ENCODE results near the gene EPS8.
A peak's percentile ranks its signal among the peaks of the same experiment; 100 is the strongest.

Gene EPS8

DNA sequence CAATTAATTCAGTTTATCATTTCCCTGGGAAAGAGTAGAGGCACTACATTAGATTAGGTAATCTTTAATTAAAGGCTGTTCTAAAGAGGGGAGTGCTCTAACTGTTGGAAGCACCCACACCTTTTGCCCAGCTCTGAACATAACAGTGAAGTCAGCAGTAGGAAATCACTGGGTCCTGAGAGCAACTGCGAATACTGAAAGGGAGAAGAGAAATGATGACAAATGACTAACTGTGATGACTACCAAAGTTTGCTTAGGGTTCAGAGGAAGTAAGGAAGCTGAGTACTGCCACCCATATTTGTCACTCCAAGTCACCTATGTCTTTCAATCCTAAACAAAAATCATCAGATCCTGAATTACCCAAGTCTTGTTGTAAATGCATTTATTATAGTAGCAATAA is 140.6 kb downstream of the EPS8 start:
- no peak for DNase-seq (ENCODE audit: low spot score in 2 of 2)
- H3K27ac Mint-ChIP-seq, result no peak overlapping the region
- H3K4me1 Mint-ChIP-seq, result no peaks in the 10 kb centered on the region
- no peak overlapping the region for H3K4me3 Mint-ChIP-seq
- no peaks in the 10 kb centered on the region for H3K9me3 Mint-ChIP-seq
- ATAC-seq, result peak; percentile 60
- no peaks in the 10 kb centered on the region for H3K36me3 Mint-ChIP-seq

GRCh38 chr12:15646581-15646980 is 142.6 kb downstream of the EPS8 start:
- H3K36me3 Mint-ChIP-seq, result no peaks in the 10 kb centered on the region
- H3K27ac Mint-ChIP-seq, result no peak overlapping the region
- no peaks in the 10 kb centered on the region for H3K9me3 Mint-ChIP-seq
- ATAC-seq, result no peak
- H3K4me1 Mint-ChIP-seq, result no peaks in the 10 kb centered on the region
- no peak overlapping the region for H3K4me3 Mint-ChIP-seq
- no peak for DNase-seq (ENCODE audit: low spot score in 2 of 2)

GRCh38 chr12:15644700-15645099 is 144.5 kb downstream of the EPS8 start:
- H3K36me3 Mint-ChIP-seq, result no peaks in the 10 kb centered on the region
- ATAC-seq, result no peak
- H3K4me3 Mint-ChIP-seq, result no peak overlapping the region
- no peaks in the 10 kb centered on the region for H3K9me3 Mint-ChIP-seq
- H3K27ac Mint-ChIP-seq, result no peak overlapping the region
- no peak for DNase-seq (ENCODE audit: low spot score in 2 of 2)
- no peaks in the 10 kb centered on the region for H3K4me1 Mint-ChIP-seq

- no peak overlapping the region for H3K4me3 Mint-ChIP-seq
These were observed 151.0 kb downstream of the EPS8 start for GRCh38 chr12:15638231-15638630.

GRCh38 chr12:15636060-15636890 is 152.9 kb downstream of the EPS8 start:
- ATAC-seq (no peak), DNase-seq (ENCODE audit: low spot score in 2 of 2) (no peak)
- no peaks in the 10 kb centered on the region for H3K9me3 Mint-ChIP-seq
- no peak overlapping the region for H3K27ac Mint-ChIP-seq
- no peak overlapping the region for H3K4me3 Mint-ChIP-seq
- H3K4me1 Mint-ChIP-seq, result no peaks in the 10 kb centered on the region
- no peaks in the 10 kb centered on the region for H3K36me3 Mint-ChIP-seq

More at GRCh38 chr12:15638231-15638630, 151.0 kb downstream of the EPS8 start:
- H3K4me1 Mint-ChIP-seq, result no peaks in the 10 kb centered on the region
- no peak overlapping the region for H3K27ac Mint-ChIP-seq
- no peaks in the 10 kb centered on the region for H3K36me3 Mint-ChIP-seq
- DNase-seq (ENCODE audit: low spot score in 2 of 2) (no peak), ATAC-seq (no peak)
- H3K9me3 Mint-ChIP-seq, result no peaks in the 10 kb centered on the region

GRCh38 chr12:15634010-15634683 is 155.0 kb downstream of the EPS8 start:
- H3K27ac Mint-ChIP-seq, result no peak overlapping the region
- no peak for ATAC-seq
- no peaks in the 10 kb centered on the region for H3K36me3 Mint-ChIP-seq
- H3K4me3 Mint-ChIP-seq, result no peak overlapping the region
- no peaks in the 10 kb centered on the region for H3K4me1 Mint-ChIP-seq
- no peak for DNase-seq (ENCODE audit: low spot score in 2 of 2)
- H3K9me3 Mint-ChIP-seq, result no peaks in the 10 kb centered on the region

- ATAC-seq, result no peak
- Mint-ChIP-seq H3K4me3 (no peak overlapping the region), H3K27ac (no peak overlapping the region), H3K36me3 (no peaks in the 10 kb centered on the region), H3K4me1 (no peaks in the 10 kb centered on the region), H3K9me3 (no peaks in the 10 kb centered on the region)
- DNase-seq (ENCODE audit: low spot score in 2 of 2), result no peak
These were observed 156.0 kb downstream of the EPS8 start for GRCh38 chr12:15633201-15633600.

DNA sequence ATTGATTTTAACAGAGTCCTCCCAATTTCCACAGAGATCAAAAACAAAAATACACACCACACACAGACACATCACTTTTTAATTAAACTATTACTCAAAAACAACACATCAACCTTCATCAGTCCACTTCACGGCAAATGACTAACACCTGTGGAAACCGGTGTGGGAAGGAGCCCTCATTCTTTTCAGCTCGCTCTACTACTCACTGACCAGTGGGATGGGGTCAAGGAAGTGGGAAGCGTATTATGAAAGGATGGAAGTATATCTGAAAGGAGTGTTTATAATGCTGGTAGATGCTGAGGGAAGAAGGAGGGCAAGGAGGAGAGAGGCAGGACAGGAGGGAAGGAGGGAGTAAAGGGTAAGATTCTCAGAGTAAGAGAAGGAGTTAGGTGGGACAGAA is 156.5 kb downstream of the EPS8 start:
- Mint-ChIP-seq H3K4me1 (no peaks in the 10 kb centered on the region), H3K27ac (no peak overlapping the region), H3K9me3 (no peaks in the 10 kb centered on the region), H3K36me3 (no peaks in the 10 kb centered on the region), H3K4me3 (no peak overlapping the region)
- ATAC-seq, result no peak
- no peak for DNase-seq (ENCODE audit: low spot score in 2 of 2)

- DNase-seq (ENCODE audit: low spot score in 2 of 2) (no peak), ATAC-seq (no peak)
- Mint-ChIP-seq H3K4me1 (no peaks in the 10 kb centered on the region), H3K9me3 (no peaks in the 10 kb centered on the region), H3K36me3 (no peaks in the 10 kb centered on the region), H3K4me3 (no peak overlapping the region), H3K27ac (no peak overlapping the region)
These were observed 158.0 kb downstream of the EPS8 start for GRCh38 chr12:15631007-15631715.

- H3K36me3 Mint-ChIP-seq, result no peaks in the 10 kb centered on the region
These were observed 159.4 kb downstream of the EPS8 start for GRCh38 chr12:15629761-15630160.

GRCh38 chr12:15629108-15629507 is 160.1 kb downstream of the EPS8 start:
- no peak for DNase-seq (ENCODE audit: low spot score in 2 of 2)
- Mint-ChIP-seq H3K36me3 (no peaks in the 10 kb centered on the region), H3K9me3 (no peaks in the 10 kb centered on the region), H3K4me3 (no peak overlapping the region), H3K27ac (no peak overlapping the region), H3K4me1 (no peaks in the 10 kb centered on the region)
- ATAC-seq, result no peak

More at GRCh38 chr12:15629761-15630160, 159.4 kb downstream of the EPS8 start:
- ATAC-seq (no peak), DNase-seq (ENCODE audit: low spot score in 2 of 2) (no peak)
- Mint-ChIP-seq H3K9me3 (no peaks in the 10 kb centered on the region), H3K4me1 (no peaks in the 10 kb centered on the region), H3K27ac (no peak overlapping the region), H3K4me3 (no peak overlapping the region)

GRCh38 chr12:15627995-15628945 is 160.9 kb downstream of the EPS8 start:
- Mint-ChIP-seq H3K36me3 (no peaks in the 10 kb centered on the region), H3K4me1 (no peaks in the 10 kb centered on the region), H3K9me3 (no peaks in the 10 kb centered on the region), H3K27ac (no peak overlapping the region), H3K4me3 (no peak overlapping the region)
- DNase-seq (ENCODE audit: low spot score in 2 of 2) (no peak), ATAC-seq (no peak)

- DNase-seq (ENCODE audit: low spot score in 2 of 2) (no peak), ATAC-seq (no peak)
- Mint-ChIP-seq H3K4me1 (no peaks in the 10 kb centered on the region), H3K9me3 (no peaks in the 10 kb centered on the region), H3K27ac (no peak overlapping the region), H3K4me3 (no peak overlapping the region), H3K36me3 (no peaks in the 10 kb centered on the region)
These were observed 164.1 kb downstream of the EPS8 start for GRCh38 chr12:15625075-15625474.

DNA sequence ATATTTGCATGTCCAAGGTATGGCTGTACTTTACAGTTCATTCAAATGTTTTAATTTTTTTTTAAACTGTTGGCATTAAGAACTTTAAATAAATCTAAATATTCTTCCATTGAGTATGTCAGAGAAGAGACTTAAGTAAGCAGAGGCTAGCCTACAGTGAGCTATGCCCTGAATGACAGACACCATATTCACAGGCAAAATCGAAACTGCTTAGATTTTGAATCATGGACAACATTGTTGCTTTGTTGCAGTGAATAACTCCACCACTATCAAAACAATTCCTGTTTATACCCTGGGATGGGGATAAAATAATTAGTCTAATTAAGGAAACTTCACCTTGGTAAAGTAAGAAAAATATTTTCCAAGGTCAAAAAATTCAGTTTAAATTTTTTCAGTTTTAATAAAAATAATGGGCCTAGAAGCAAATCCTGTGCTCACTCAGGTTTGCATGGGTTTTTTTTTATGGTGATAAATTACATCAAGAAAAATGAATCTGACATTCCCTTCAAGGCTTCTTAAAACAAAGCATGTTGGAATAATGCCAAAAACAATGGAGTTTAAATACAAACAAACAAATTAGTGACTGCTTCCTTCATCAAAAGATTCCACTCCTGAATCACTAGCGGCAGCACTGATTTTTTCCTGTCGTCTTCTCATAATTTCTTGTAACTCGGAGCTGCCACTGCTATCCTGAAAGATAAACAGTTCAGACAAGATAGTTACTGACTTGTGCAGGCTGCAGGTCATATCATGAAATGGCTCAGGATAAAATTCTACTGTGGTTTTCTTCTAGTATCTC is 168.2 kb downstream of the EPS8 start:
- DNase-seq (ENCODE audit: low spot score in 2 of 2) (no peak), ATAC-seq (no peak)
- Mint-ChIP-seq H3K36me3 (no peaks in the 10 kb centered on the region), H3K27ac (no peak overlapping the region), H3K4me1 (no peaks in the 10 kb centered on the region), H3K9me3 (no peaks in the 10 kb centered on the region), H3K4me3 (no peak overlapping the region)
